HCT116 (cell line): ENCODE data around the gene DPF3. TPM values are rescaled to one million over a fixed set of nuclear protein-coding genes. Genes with fewer than 3 reads are reported as not detected.

Experiments
- ATAC-seq: fragments of 200-7000 bp; cut with Tn5 transposase; 2 replicates; pipeline ENCODE4 v1.9.1; 2020; ENCODE audit warnings: mild to moderate bottlenecking, moderate library complexity
- BruUV-seq: library from RNA; stranded (reverse); fragments of 400-500 nt; replicated peaks from 2 replicates; lab custom pipeline; 2021; lab: Mats Ljungman, UMichigan
- CTCF ChIA-PET: fragments of 300-600 bp; sonication (Branson Sonifier 250); formaldehyde crosslinking; loops from one replicate; lab custom pipeline; 2021; ENCODE audit warnings: antibody characterized with exemption; lab: Charles Lee
- POLR2A ChIA-PET: fragments of 300-600, 350-600 bp; sonication (Branson Sonifier 250); formaldehyde crosslinking; loops from one replicate; lab custom pipeline; 2021; ENCODE audit warnings: antibody characterized with exemption; lab: Charles Lee
- RAD21 ChIA-PET, 2 experiments: fragments of 300-600 bp; sonication (Branson Sonifier 250); formaldehyde crosslinking; loops; one replicate each; lab custom pipeline; 2023; ENCODE audit warnings: low total read pairs in 2 of 2; ENCODE audit not compliant: uncharacterized antibody in 2 of 2, unreplicated experiment in 2 of 2, low non-redundant PET in 1 of 2; lab: Charles Lee
- DNase-seq: peaks from one replicate; pipeline ENCODE4 v3.0.0-alpha.2; 2010; ENCODE audit warnings: low read depth, low spot score
- H2AFZ ChIP-seq: fragments of 200-600 bp; shearing (Covaris generic), sonication (generic); 2 replicates; pipeline ENCODE4 v1.6.1; 2017; ENCODE audit warnings: low read depth, mixed run types, mixed read lengths, antibody characterized with exemption, low read length; ENCODE audit not compliant: poor library complexity, severe bottlenecking
- H3K27ac ChIP-seq: 2 replicates; pipeline ENCODE4 v1.5.1; 2012; ENCODE audit warnings: low read depth, low read length
- H3K27me3 ChIP-seq: fragments of 200-600 bp; sonication (generic); 2 replicates; pipeline ENCODE4 v1.6.1; 2016; ENCODE audit warnings: mixed run types, low read length, mixed read lengths; ENCODE audit not compliant: insufficient read depth
- H3K36me3 ChIP-seq, 2 experiments: fragments of 200-500 bp in 1 of 2; fragments of 200-600 bp in 1 of 2; sonication (Bioruptor generic) in 1 of 2; sonication (generic) in 1 of 2; 2 replicates each; pipeline versions ENCODE4 v1.5.1 to v1.6.1; 2014 to 2016; ENCODE audit warnings: low read length in 2 of 2, inconsistent platforms in 1 of 2, mixed read lengths in 1 of 2, mixed run types in 1 of 2; ENCODE audit not compliant: insufficient read depth in 2 of 2, control insufficient read depth in 1 of 2
- H3K4me1 ChIP-seq, 2 experiments: fragments of 200-600 bp in 1 of 2; sonication (generic) in 1 of 2; 2 replicates each; pipeline versions ENCODE4 v1.5.1 to v1.6.1; 2012 to 2017; ENCODE audit warnings: low read length in 2 of 2, inconsistent platforms in 1 of 2, mild to moderate bottlenecking in 1 of 2, mixed read lengths in 1 of 2, mixed run types in 1 of 2, moderate library complexity in 1 of 2; ENCODE audit not compliant: insufficient read depth in 2 of 2, control insufficient read depth in 1 of 2
- H3K4me2 ChIP-seq: fragments of 200-600 bp; sonication (generic); 2 replicates; pipeline ENCODE4 v1.6.1; 2017; ENCODE audit warnings: mixed run types, low read length, mixed read lengths
- H3K4me3 ChIP-seq, 2 experiments: fragments of 200-600 bp in 1 of 2; sonication (generic) in 1 of 2; replicated peaks in 1 of 2; 2 replicates each; pipeline ENCODE4 v1.5.1; 2011 to 2016; ENCODE audit warnings: low read length in 2 of 2, control low read depth in 1 of 2, low read depth in 1 of 2, mild to moderate bottlenecking in 1 of 2, mixed read lengths in 1 of 2, mixed run types in 1 of 2
- H3K79me2 ChIP-seq: fragments of 200-600 bp; sonication (generic); 2 replicates; pipeline ENCODE4 v1.6.1; 2017; ENCODE audit warnings: mild to moderate bottlenecking, mixed run types, low read length, moderate library complexity, mixed read lengths; ENCODE audit not compliant: insufficient read depth
- H3K9ac ChIP-seq: fragments of 200-600 bp; sonication (generic); 2 replicates; pipeline ENCODE4 v1.6.1; 2016; ENCODE audit warnings: low read length, mixed read lengths
- H3K9me2 ChIP-seq: fragments of 200-600 bp; sonication (generic), shearing (Covaris generic); 2 replicates; pipeline ENCODE4 v1.6.1; 2017; ENCODE audit warnings: mixed run types, mild to moderate bottlenecking, moderate library complexity; ENCODE audit not compliant: insufficient read depth
- H3K9me3 ChIP-seq, 2 experiments: fragments of 200-500 bp in 1 of 2; fragments of 200-600 bp in 1 of 2; sonication (Bioruptor generic) in 1 of 2; sonication (generic) in 1 of 2; 2 replicates each; pipeline ENCODE4 v1.6.1; 2014 to 2017; ENCODE audit warnings: low read length in 2 of 2, mixed read lengths in 2 of 2, inconsistent platforms in 1 of 2, low read depth in 1 of 2, mild to moderate bottlenecking in 1 of 2, mixed run types in 1 of 2, moderate library complexity in 1 of 2; ENCODE audit not compliant: control insufficient read depth in 1 of 2, insufficient read depth in 1 of 2
- H4K20me1 ChIP-seq: fragments of 200-600 bp; sonication (generic), shearing (Covaris generic); 2 replicates; pipeline ENCODE4 v1.6.1; 2017; ENCODE audit warnings: mixed run types, mild to moderate bottlenecking, moderate library complexity; ENCODE audit not compliant: insufficient read depth
- CBX3 ChIP-seq: IDR thresholded peaks from 2 replicates; pipeline ENCODE4 v1.6.1; 2012; ENCODE audit warnings: low read depth
- EGR1 ChIP-seq: IDR thresholded peaks from 2 replicates; pipeline ENCODE4 v1.6.1; 2012; ENCODE audit warnings: low read depth
- MAX ChIP-seq: IDR thresholded peaks from 2 replicates; pipeline ENCODE4 v1.6.1; 2012
- POLR2A ChIP-seq: IDR thresholded peaks from 2 replicates; pipeline ENCODE4 v1.7.0; 2011; ENCODE audit warnings: borderline replicate concordance; ENCODE audit not compliant: insufficient read depth, insufficient read length; ENCODE audit errors: extremely low read depth
- POLR2AphosphoS5 ChIP-seq: IDR thresholded peaks from 2 replicates; pipeline ENCODE4 v1.6.1; 2011; ENCODE audit warnings: mild to moderate bottlenecking, low read depth, low read length, moderate library complexity
- RAD21 ChIP-seq: IDR thresholded peaks from 2 replicates; pipeline ENCODE4 v1.6.1; 2012; ENCODE audit warnings: low read depth, mild to moderate bottlenecking
- REST ChIP-seq: IDR thresholded peaks from 2 replicates; pipeline ENCODE4 v1.6.1; 2012; ENCODE audit warnings: low read depth
- SP1 ChIP-seq: IDR thresholded peaks from 2 replicates; pipeline ENCODE4 v1.6.1; 2012; ENCODE audit warnings: low read depth
- TCF7L2 ChIP-seq: IDR thresholded peaks from 2 replicates; pipeline ENCODE4 v1.7.0; 2011; ENCODE audit warnings: borderline replicate concordance, inconsistent platforms; ENCODE audit not compliant: insufficient read depth, insufficient read length; ENCODE audit errors: extremely low read depth
- YY1 ChIP-seq: IDR thresholded peaks from 2 replicates; pipeline ENCODE4 v1.6.1; 2011; ENCODE audit warnings: low read length, low read depth, moderate library complexity, mild to moderate bottlenecking; ENCODE audit not compliant: insufficient replicate concordance; ENCODE audit errors: extremely low read depth
- ZBTB33 ChIP-seq: IDR thresholded peaks from 2 replicates; pipeline ENCODE4 v1.6.1; 2011; ENCODE audit warnings: mild to moderate bottlenecking, low read length, moderate library complexity; ENCODE audit not compliant: insufficient replicate concordance; ENCODE audit errors: extremely low read depth
- ZFX ChIP-seq: fragments of 450-650 bp; IDR thresholded peaks from 2 replicates; pipeline ENCODE4 v1.6.1; 2017
- intact Hi-C: fragments of 100-400 bp; cut with micrococcal nuclease; formaldehyde crosslinking; loops from 2 replicates; pipeline ENCODE4 v1.10.0; 2022
- total RNA-seq: library from RNA; stranded (reverse); gene quantifications from one replicate; pipeline ENCODE4 v1.2.1, GENCODE V29; 2021; ENCODE audit not compliant: unreplicated experiment

DPF3 gene
- total RNA-seq, 1 experiment from 2014 or later, result 0.27 TPM

- RAD21 ChIA-PET, result no interaction called here
- H3K4me1 ChIP-seq, result peaks cover 7 to 22% of the 10 kb centered on the region in 2 experiments
- no peak overlapping the region for H3K9ac ChIP-seq
- H3K79me2 ChIP-seq, result no peaks in the 10 kb centered on the region
- intact Hi-C loops, result no loop called here
- H3K27ac ChIP-seq, result no peak overlapping the region
- no peak for TF ChIP-seq YY1
- no peak overlapping the region for H3K4me3 ChIP-seq
- CTCF ChIA-PET, result no interaction called here
- H3K4me2 ChIP-seq, result no peak overlapping the region
- no TSS peak for BruUV-seq
- no peaks in the 10 kb centered on the region for H3K9me3 ChIP-seq
- no peak overlapping the region for H2AFZ ChIP-seq
- POLR2A ChIA-PET, result no interaction called here
- DNase-seq, result no peak
- ATAC-seq, result no peak
- no peaks in the 10 kb centered on the region for H4K20me1 ChIP-seq
- H3K27me3 ChIP-seq, result no peaks in the 10 kb centered on the region
- no peaks in the 10 kb centered on the region for H3K9me2 ChIP-seq
- no peaks in the 10 kb centered on the region for H3K36me3 ChIP-seq
Measured at GRCh38 chr14:72610096-72610830, 283.6 kb downstream of the DPF3 start.

- ChIA-PET CTCF (no interaction called here), RAD21 (no interaction called here), POLR2A (no interaction called here)
- DNase-seq (no peak), ATAC-seq (no peak)
- Histone ChIP-seq H4K20me1 (no peaks in the 10 kb centered on the region), H3K9ac (no peak overlapping the region), H3K4me2 (no peak overlapping the region), H3K79me2 (no peaks in the 10 kb centered on the region), H2AFZ (no peak overlapping the region), H3K9me2 (no peaks in the 10 kb centered on the region; the same call in 1 of the 2 replicates), H3K9me3 (no peaks in the 10 kb centered on the region), H3K36me3 (no peaks in the 10 kb centered on the region), H3K27me3 (no peaks in the 10 kb centered on the region), H3K27ac (no peak overlapping the region), H3K4me3 (no peak overlapping the region), H3K4me1 (peaks cover 7 to 20% of the 10 kb centered on the region in 2 experiments)
- BruUV-seq, result no TSS peak
- intact Hi-C loops, result no loop called here
- TF ChIP-seq MAX (no peak), CBX3 (no peak), RAD21 (no peak), TCF7L2 (no peak), SP1 (no peak), EGR1 (no peak), POLR2AphosphoS5 (no peak), ZBTB33 (no peak), REST (no peak), POLR2A (no peak), ZFX (no peak)
Measured at GRCh38 chr14:72609205-72609916, 284.5 kb downstream of the DPF3 start.
